Measurements from ENCODE around the gene NLRP1. TPM values are rescaled to one million over a fixed set of nuclear protein-coding genes. Genes with fewer than 3 reads are reported as not detected.

Gene NLRP1
- total RNA-seq (2022; extraction: Qiagen RNA extraction), result 2.7 to 4.8 TPM (median 3.0 TPM) in 5 replicates

DNA sequence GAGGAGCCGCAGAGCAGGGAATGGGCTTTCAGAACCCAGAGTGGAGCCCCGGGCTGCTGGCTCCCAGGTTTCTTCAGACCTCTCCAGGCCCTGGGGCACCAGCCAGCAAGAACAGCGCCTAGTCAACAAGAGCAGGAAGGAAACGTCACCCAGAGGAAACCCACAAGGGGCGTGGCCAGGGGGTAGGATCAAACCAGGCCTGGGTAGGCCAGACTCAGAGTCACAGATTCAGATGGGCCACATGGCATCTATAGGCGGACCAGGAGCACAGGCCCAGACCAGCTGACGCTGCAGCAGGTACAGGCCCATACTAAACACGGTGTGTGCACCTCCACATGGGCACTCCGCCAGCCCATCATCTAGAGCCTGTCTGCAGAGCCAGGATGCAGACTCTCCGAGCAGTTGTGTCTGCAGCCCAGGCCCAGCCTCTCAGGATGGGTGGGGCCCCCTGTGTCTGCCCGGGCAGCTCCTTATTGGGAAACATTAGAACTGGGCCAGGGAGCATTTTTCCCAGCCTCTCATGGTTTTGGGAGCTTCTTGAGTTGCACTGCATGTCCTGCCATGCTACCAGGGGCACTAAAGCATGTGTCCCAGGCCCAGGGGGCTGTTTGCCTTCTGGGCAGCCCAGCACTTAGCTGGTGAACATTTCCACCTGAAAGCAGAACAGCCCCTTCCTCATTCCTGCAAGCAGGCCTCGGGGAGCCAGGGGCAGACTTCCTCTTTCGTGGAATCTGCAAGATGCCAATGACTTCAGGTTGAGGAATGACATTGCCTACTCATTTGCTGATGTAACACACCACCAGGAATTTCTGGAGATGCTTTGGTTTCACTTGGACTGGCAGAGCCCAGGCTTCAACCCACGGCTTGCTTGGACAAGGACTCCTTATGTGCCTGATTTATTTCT lies at the start of gene NLRP1:
Gene NLRP1, minus strand, starts transcription at position 127 of the 904 bp plus-strand sequence. CDS start 552 bp downstream, outside the sequence.

DNA sequence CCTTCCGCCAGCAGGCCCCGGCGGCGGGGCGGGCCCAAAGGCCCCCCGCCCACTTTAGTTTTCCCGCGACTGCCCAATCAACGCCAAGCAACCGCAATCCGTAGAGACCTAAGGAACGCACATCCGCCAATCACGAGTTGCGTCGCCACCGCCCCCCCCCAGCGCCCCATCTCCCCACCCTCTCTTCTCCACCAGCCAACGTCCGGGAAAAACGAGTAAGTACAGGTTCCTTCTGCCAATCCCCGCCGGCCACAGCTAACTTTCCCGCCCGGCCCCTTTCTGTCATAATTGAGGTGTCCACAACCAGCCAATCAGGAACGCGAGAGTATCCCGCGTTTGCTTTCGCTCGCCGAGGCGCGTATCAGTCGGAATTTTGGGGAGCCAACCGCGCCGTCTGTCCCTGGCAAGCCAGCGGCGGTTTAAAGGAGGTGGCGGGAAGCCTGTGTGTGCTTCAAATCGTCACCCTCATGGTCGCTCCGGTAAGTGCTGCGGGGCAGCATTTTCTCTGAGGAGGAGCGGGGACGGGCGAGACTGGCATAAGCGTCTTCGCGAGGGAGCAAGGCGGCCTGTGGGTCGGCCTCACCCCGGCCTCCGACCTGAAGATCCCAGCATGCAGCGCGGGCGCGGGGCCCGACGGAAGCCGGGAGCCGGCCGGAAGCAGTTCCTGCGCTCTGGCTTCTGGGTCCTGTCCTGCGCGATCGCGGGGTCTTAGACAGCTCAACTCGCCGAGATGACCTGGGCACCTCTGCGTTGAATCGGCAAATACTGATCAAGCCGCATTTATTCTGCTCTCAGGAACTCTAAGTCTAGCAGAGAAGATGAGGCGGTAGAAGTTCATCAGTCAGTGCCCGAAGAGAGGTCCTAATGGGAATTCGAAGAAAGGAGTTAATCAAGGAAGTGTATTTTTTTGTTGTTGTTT lies 97.8 kb downstream of the NLRP1 start, which contains the start of gene MIS12:
Gene MIS12, plus strand, starts transcription at position 361 of the 919 bp plus-strand sequence. CDS start 2,297 bp downstream, outside the sequence.

DNA sequence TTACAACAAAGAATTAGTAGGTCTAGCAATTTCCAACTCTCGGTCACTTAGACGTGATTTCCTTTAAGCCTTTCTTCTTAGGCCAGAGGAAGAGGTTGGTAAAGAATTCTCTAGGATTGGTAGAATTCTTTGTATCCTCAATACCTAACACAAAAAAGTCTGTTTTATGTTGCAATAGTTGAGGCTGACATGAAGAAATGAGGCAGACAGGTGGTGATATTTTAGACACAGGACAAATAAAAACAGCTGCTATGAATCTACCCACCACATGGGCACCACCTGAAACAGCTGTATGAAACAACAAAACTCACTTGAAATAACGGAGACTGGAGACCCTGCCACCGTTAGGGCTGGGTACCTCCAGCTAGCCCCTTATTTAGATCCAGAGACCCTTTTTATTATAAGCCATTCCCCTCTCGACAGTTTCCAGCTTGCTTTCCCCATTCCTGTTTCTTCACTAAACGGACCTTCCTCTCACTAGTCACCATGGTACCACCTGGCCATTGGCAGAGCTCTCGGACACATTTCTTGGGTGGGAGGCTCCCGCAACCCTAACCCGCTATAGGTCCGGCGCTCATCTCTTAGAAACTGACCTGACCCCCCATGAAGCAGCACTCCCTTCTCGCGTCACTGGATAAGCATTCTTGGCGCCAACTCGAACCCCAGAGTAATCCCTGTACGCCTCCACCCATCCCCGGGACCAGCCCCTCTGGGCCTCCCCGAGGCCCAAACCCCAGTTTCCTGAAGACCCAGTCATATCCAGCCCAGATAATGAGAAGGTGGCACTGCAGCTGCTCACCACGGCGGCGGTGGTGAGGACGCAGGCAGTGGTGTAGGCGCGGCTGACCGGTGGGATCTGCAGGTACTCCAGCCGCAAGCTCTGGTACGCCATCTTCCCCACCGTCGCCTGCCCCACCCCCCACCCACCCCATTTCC lies 98.8 kb downstream of the NLRP1 start, which contains the start of gene DERL2:
Gene DERL2, minus strand, starts transcription at position 909 of the 936 bp plus-strand sequence. Its CDS starts 17 bp downstream, at position 892.

Other genes with a start within 250 kb of the NLRP1 start
- 70.3 to 120 TPM (median 82.4 TPM) in 5 replicates for gene NUP88, start 164.8 kb downstream of the NLRP1 start, total RNA-seq (2022; extraction: Qiagen RNA extraction)
- gene RPAIN, start 164.3 kb downstream of the NLRP1 start, total RNA-seq (2022; extraction: Qiagen RNA extraction), result 32.2 to 53.6 TPM (median 33.5 TPM) in 5 replicates
- 516 to 575 TPM (median 555 TPM) in 5 replicates for gene C1QBP, start 145.4 kb downstream of the NLRP1 start, total RNA-seq (2022; extraction: Qiagen RNA extraction)
- 24.2 to 31.3 TPM (median 29.4 TPM) in 5 replicates for gene DHX33, start 115.5 kb downstream of the NLRP1 start, total RNA-seq (2022; extraction: Qiagen RNA extraction)
- gene DERL2, start 98.3 kb downstream of the NLRP1 start, total RNA-seq (2022; extraction: Qiagen RNA extraction), result 105 to 115 TPM (median 108 TPM) in 5 replicates
- 16.8 to 18.0 TPM (median 17.8 TPM) in 5 replicates for gene MIS12, start 97.9 kb downstream of the NLRP1 start, total RNA-seq (2022; extraction: Qiagen RNA extraction)

Measured in A549 treated with CORT108297 at 1 μM for 4 hours (cell line).